SK-N-SH treated with all-trans-retinoic acid at 6 μM for 48 hours (cell line): ENCODE measurements around the gene PSME2.

Source experiments
- ATAC-seq: fragments of 200-7000 bp; cut with Tn5 transposase; 3 replicates; pipeline ENCODE4 v1.9.1; 2020; ENCODE audit warnings: mild to moderate bottlenecking, moderate library complexity
- ARNTL ChIP-seq: fragments of 450-650 bp; formaldehyde crosslinking; IDR thresholded peaks from 2 replicates; pipeline ENCODE4 v1.5.0; 2020; ENCODE audit warnings: low read depth, mild to moderate bottlenecking, moderate library complexity, borderline replicate concordance
- BACH2 ChIP-seq: fragments of 250-450 bp; sonication (Bioruptor Pico); IDR thresholded peaks from 2 replicates; pipeline ENCODE4 v1.9.0; 2021; ENCODE audit warnings: mild to moderate bottlenecking, borderline replicate concordance
- CSDC2 ChIP-seq: fragments of 250-450 bp; sonication (Bioruptor Pico); IDR thresholded peaks from 2 replicates; pipeline ENCODE4 v1.5.0; 2020; ENCODE audit warnings: mild to moderate bottlenecking, moderate library complexity
- CSRNP3 ChIP-seq: fragments of 250-450 bp; sonication (Bioruptor Pico); IDR thresholded peaks from 2 replicates; pipeline ENCODE4 v1.5.1; 2021; ENCODE audit warnings: mild to moderate bottlenecking, moderate library complexity
- ESRRG ChIP-seq: fragments of 250-450 bp; sonication (Bioruptor Pico); IDR thresholded peaks from 2 replicates; pipeline ENCODE4 v1.6.1; 2021; ENCODE audit warnings: mild to moderate bottlenecking
- GLIS3 ChIP-seq: fragments of 250-450 bp; sonication (Bioruptor Pico); IDR thresholded peaks from 2 replicates; pipeline ENCODE4 v1.5.0; 2020; ENCODE audit warnings: mild to moderate bottlenecking, moderate library complexity
- ISL1 ChIP-seq: fragments of 250-450 bp; sonication (Bioruptor Pico); IDR thresholded peaks from 2 replicates; pipeline ENCODE4 v2.1.2; 2022; ENCODE audit warnings: mild to moderate bottlenecking, moderate library complexity
- OSR1 ChIP-seq: fragments of 250-450 bp; sonication (Bioruptor Pico); IDR thresholded peaks from 2 replicates; pipeline ENCODE4 v1.8.0; 2022; ENCODE audit warnings: moderate library complexity, mild to moderate bottlenecking, inconsistent platforms
- PATZ1 ChIP-seq: fragments of 250-450 bp; sonication (Bioruptor Pico); IDR thresholded peaks from 2 replicates; pipeline ENCODE4 v1.8.0; 2020; ENCODE audit warnings: mild to moderate bottlenecking, moderate library complexity, borderline replicate concordance
- POU6F1 ChIP-seq: fragments of 250-450 bp; sonication (Bioruptor Pico); IDR thresholded peaks from 2 replicates; pipeline ENCODE4 v1.8.0; 2021; ENCODE audit warnings: low read depth, mild to moderate bottlenecking, moderate library complexity, borderline replicate concordance
- PPARA ChIP-seq: fragments of 250-450 bp; sonication (Bioruptor Pico); IDR thresholded peaks from 2 replicates; pipeline ENCODE4 v1.5.0; 2020; ENCODE audit warnings: mild to moderate bottlenecking, borderline replicate concordance
- RARB ChIP-seq: fragments of 250-450 bp; sonication (Bioruptor Pico); IDR thresholded peaks from 2 replicates; pipeline ENCODE4 v1.8.0; 2021; ENCODE audit warnings: mild to moderate bottlenecking, moderate library complexity
- SNAI2 ChIP-seq: fragments of 250-450 bp; sonication (Bioruptor Pico); IDR thresholded peaks from 2 replicates; pipeline ENCODE4 v1.5.0; 2020; ENCODE audit warnings: mild to moderate bottlenecking, moderate library complexity
- TCF4 ChIP-seq: fragments of 250-450 bp; sonication (Bioruptor Pico); IDR thresholded peaks from 2 replicates; pipeline ENCODE4 v1.8.0; 2021; ENCODE audit warnings: mild to moderate bottlenecking, moderate library complexity, borderline replicate concordance
- TOX ChIP-seq: fragments of 250-450 bp; sonication (Bioruptor Pico); IDR thresholded peaks from 2 replicates; pipeline ENCODE4 v1.8.0; 2021; ENCODE audit warnings: mild to moderate bottlenecking, moderate library complexity, borderline replicate concordance
- TSHZ2 ChIP-seq: fragments of 250-450 bp; sonication (Bioruptor Pico); IDR thresholded peaks from 2 replicates; pipeline ENCODE4 v1.5.0; 2020; ENCODE audit warnings: mild to moderate bottlenecking, moderate library complexity
- ZC3H10 ChIP-seq: fragments of 250-450 bp; sonication (Bioruptor Pico); IDR thresholded peaks from 2 replicates; pipeline ENCODE4 v1.5.1; 2021; ENCODE audit warnings: mild to moderate bottlenecking, moderate library complexity
- ZFP30 ChIP-seq: fragments of 450-650 bp; formaldehyde crosslinking; IDR thresholded peaks from 2 replicates; pipeline ENCODE4 v1.5.0; 2022; ENCODE audit warnings: mild to moderate bottlenecking, moderate library complexity
- ZNF70 ChIP-seq: fragments of 450-650 bp; formaldehyde crosslinking; IDR thresholded peaks from 2 replicates; pipeline ENCODE4 v1.5.0; 2020; ENCODE audit warnings: mild to moderate bottlenecking, moderate library complexity
- ZNF8 ChIP-seq: fragments of 450-650 bp; formaldehyde crosslinking; IDR thresholded peaks from 2 replicates; pipeline ENCODE4 v1.5.0; 2020; ENCODE audit warnings: mild to moderate bottlenecking, moderate library complexity
- TF ChIP-seq, protein P1 (sequence below): fragments of 250-450 bp; sonication (Bioruptor Pico); IDR thresholded peaks from 2 replicates; pipeline ENCODE4 v1.5.1; 2020; ENCODE audit warnings: low read depth, mild to moderate bottlenecking, moderate library complexity

PSME2 gene

DNA sequence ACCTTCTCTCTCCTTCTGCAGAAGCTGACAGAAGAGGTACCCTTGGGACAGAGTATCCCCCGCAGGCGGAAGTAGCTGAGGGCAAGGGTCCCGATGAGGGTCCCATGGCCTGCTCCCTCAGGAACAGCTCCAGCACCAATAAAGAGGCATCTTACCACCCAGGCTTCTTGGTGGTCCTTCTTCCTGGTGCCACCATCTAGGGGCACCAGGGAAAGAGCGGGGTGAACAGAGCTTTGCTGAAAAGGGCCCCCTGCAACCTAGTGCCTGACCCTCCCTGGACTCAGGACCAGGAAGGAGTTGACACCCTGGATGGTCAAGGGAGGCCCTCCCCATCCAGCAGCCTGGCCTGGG lies 14.1 kb upstream of the PSME2 start (continued):
- no peak for TF ChIP-seq ZNF8 (CRISPR knock-in tag)
- no peak for TF ChIP-seq RARB (CRISPR knock-in tag)
- no peak for TF ChIP-seq BACH2 (CRISPR knock-in tag)
- no peak for TF ChIP-seq ZFP30

DNA sequence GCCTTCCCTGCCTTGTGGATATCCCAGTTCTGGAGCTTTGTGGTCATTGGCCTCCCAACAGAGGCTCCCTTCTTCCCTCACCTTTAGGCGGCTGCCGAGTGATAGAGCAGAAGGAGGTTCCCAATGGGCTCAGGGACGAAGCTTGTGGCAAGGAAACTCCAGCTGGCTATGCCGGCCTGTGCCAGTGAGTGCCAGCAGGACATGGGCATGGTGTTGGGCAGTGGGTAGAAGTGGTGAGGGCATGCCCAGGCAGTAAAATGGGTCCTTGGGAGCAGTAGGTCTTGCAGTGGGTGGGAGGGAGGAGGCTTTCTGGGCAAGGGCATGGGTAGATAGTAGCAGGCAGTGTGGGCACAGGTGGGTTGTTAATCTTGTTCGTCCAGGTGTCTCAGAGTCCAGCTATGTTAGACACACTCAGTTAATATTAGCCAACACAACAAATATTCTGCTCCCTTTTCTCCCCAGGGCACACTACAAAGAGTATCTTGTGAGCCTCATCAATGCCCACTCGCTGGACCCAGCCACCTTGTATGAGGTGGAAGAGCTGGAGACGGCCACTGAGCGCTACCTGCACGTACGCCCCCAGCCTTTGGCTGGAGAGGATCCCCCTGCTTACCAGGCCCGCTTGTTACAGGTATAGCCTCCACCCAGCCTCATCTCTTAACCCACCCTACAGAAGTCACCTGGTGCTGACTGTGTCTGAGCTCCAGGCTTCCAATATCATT lies 13.5 kb upstream of the PSME2 start:
- TF ChIP-seq ARNTL (no peak), ZNF70 (CRISPR knock-in tag) (no peak), RARB (CRISPR knock-in tag) (no peak), TOX (CRISPR knock-in tag) (no peak), GLIS3 (CRISPR knock-in tag) (no peak), PATZ1 (CRISPR knock-in tag) (no peak), OSR1 (CRISPR knock-in tag) (no peak), TSHZ2 (CRISPR knock-in tag) (no peak), SNAI2 (no peak), CSRNP3 (no peak), CSDC2 (CRISPR knock-in tag) (no peak), POU6F1 (CRISPR knock-in tag) (no peak), TCF4 (no peak), ESRRG (CRISPR knock-in tag) (no peak), ZNF8 (CRISPR knock-in tag) (no peak), ISL1 (CRISPR knock-in tag) (no peak), PPARA (CRISPR knock-in tag) (no peak)
- TF ChIP-seq, protein P1, sequence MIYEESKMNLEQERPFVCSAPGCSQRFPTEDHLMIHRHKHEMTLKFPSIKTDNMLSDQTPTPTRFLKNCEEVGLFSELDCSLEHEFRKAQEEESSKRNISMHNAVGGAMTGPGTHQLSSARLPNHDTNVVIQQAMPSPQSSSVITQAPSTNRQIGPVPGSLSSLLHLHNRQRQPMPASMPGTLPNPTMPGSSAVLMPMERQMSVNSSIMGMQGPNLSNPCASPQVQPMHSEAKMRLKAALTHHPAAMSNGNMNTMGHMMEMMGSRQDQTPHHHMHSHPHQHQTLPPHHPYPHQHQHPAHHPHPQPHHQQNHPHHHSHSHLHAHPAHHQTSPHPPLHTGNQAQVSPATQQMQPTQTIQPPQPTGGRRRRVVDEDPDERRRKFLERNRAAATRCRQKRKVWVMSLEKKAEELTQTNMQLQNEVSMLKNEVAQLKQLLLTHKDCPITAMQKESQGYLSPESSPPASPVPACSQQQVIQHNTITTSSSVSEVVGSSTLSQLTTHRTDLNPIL (CRISPR knock-in tag), result no peak
- TF ChIP-seq, all 23 proteins: peak for 0
- no peak for ATAC-seq

DNA sequence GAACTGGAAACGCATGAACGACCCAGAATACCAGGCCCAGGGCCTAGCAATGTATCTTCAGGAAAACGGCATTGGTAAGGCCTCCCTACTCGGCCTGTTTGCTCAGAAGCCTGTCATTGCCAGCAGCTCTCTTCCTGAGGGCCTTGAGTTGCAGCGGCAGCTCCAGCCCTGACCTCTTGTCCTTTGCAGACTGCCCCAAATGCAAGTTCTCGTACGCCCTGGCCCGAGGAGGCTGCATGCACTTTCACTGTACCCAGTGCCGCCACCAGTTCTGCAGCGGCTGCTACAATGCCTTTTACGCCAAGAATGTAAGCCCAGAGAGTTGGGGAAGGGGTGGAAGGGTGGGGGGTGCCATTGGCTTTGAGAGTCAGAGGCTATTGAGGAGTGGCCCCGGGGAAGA lies 10.9 kb upstream of the PSME2 start:
- no peak for ATAC-seq
- TF ChIP-seq ESRRG (CRISPR knock-in tag) (no peak), CSDC2 (CRISPR knock-in tag) (no peak), ZC3H10 (CRISPR knock-in tag) (no peak), PPARA (CRISPR knock-in tag) (no peak), RARB (CRISPR knock-in tag) (no peak), ZNF70 (CRISPR knock-in tag) (no peak), PATZ1 (CRISPR knock-in tag) (no peak), POU6F1 (CRISPR knock-in tag) (no peak)
- TF ChIP-seq, protein P1 (CRISPR knock-in tag), result no peak
